ENCODE results near the gene CYP4F12. TPM values are rescaled to one million over a fixed set of nuclear protein-coding genes. Genes with fewer than 3 reads are reported as not detected.
"Not testable (repeated sequence)": the region's sequence is repeated elsewhere in the genome, so short reads cannot be mapped to it uniquely, and the experiment has no call there.

The CYP4F12 gene
- total RNA-seq, 1 donor from 2014 or later, result 23.6 TPM

- intact Hi-C loops (cut with DNase I), result no loop called here
- DNase-seq (ENCODE audit: low spot score) (no peak), ATAC-seq (no peak)
Observed at GRCh38 chr19:15644066-15644741, 28.7 kb upstream of the CYP4F12 start.

GRCh38 chr19:15644816-15645215 is 28.1 kb upstream of the CYP4F12 start:
- intact Hi-C loops (cut with DNase I), result no loop called here

GRCh38 chr19:15649526-15649925 is 23.4 kb upstream of the CYP4F12 start:
- no peak for DNase-seq (ENCODE audit: low spot score)
- intact Hi-C loops (cut with DNase I), result no loop called here
- no peak for ATAC-seq

More at GRCh38 chr19:15644816-15645215, 28.1 kb upstream of the CYP4F12 start:
- no peak for DNase-seq (ENCODE audit: low spot score)
- ATAC-seq, result no peak

DNA sequence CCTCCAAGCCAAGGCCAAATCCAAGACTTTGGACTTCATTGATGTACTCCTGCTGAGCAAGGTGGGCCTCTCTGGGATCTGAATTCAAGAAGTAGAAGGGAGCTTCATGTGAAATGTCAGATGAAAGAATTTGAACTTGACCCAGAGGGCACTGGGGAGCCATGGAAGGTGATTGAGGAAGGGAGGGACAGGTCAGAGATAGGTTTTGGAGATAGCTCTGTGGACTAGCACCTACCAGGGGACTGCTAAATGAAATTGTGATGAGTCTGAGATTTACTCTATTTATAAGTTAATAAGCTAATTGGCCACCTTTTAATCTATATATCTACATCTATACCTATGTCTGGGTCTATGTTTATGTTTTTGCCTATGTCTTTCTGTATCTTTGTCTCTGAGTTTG is 22.8 kb upstream of the CYP4F12 start:
- DNase-seq (ENCODE audit: low spot score); ATAC-seq; intact Hi-C loops (cut with DNase I): not testable (repeated sequence)

- intact Hi-C loops (cut with DNase I), result no loop called here
- ATAC-seq (no peak), DNase-seq (ENCODE audit: low spot score) (no peak)
Observed at GRCh38 chr19:15651791-15652190, 21.1 kb upstream of the CYP4F12 start.

GRCh38 chr19:15652559-15653278 is 20.2 kb upstream of the CYP4F12 start:
- no peak for ATAC-seq
- intact Hi-C loops (cut with DNase I), result no loop called here
- DNase-seq (ENCODE audit: low spot score), result no peak

DNA sequence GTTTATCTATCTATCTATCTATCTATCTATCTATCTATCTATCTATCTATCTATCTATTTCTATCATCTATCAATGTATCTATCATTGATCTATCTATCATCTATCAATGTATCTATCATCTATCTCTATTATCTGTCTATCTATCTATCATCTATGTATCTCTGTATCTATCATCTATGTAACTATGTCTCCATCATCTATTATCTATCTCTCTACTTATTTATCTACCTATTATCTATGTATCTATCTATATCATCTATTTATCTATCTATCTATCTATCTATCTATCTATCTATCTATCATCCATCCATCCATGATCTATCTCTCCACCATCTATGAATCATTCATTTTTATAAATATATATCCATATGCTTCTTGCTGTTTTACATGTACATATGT is 16.4 kb upstream of the CYP4F12 start:
- intact Hi-C loops (cut with DNase I), result no loop called here
- DNase-seq (ENCODE audit: low spot score) (no peak), ATAC-seq (no peak)

- no peak for DNase-seq (ENCODE audit: low spot score)
- ATAC-seq, result no peak
- intact Hi-C loops (cut with DNase I), result no loop called here
Observed at GRCh38 chr19:15663247-15663646, 9.6 kb upstream of the CYP4F12 start.

GRCh38 chr19:15666186-15666585 is 6.7 kb upstream of the CYP4F12 start:
- intact Hi-C loops (cut with DNase I), result no loop called here
- DNase-seq (ENCODE audit: low spot score) (no peak), ATAC-seq (no peak)

- ATAC-seq (no peak), DNase-seq (ENCODE audit: low spot score) (no peak)
- intact Hi-C loops (cut with DNase I), result no loop called here
Observed at GRCh38 chr19:15666883-15667282, 6.0 kb upstream of the CYP4F12 start.

DNA sequence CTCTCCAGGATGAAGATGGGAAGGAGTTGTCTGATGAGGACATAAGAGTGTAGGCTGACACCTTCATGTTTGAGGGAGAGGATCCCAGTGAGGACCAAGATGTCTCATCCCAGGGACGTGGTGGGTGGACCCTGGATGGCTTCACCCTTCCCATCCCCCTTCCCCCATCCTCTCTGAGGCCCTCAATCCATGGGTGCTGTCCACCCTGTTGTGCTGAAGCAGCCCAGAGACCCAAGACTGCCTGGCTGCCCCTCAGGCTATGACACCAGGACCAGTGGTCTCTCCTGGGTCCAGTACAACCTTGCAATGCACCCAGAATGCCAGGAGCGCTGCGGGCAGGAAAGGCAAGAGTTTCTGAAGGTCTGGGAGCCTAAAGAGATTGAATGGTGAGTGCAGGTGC is 3.4 kb upstream of the CYP4F12 start:
- DNase-seq (ENCODE audit: low spot score), result no peak
- intact Hi-C loops (cut with DNase I), result no loop called here
- ATAC-seq, result no peak

DNA sequence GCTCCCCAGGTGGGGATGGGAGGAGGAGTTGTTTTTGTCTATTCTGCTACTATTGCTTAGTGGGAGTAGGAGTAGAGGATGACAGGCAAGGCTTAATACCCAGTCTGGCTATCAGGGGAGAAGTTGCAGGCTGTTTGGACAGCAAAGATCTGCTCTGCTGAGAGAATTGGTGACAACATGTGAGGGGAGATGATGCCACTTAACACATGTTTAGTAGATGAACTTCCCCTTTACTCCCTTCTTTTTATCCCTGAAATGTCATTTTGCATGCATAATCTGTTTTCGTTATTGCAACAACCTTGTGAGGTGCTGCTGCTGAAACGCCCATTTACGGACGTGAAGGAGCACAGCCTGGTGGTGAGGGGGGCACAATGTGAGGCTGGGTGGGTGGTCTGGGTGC is 3.0 kb upstream of the CYP4F12 start:
- ATAC-seq (no peak), DNase-seq (ENCODE audit: low spot score) (no peak)
- intact Hi-C loops (cut with DNase I), result no loop called here

DNA sequence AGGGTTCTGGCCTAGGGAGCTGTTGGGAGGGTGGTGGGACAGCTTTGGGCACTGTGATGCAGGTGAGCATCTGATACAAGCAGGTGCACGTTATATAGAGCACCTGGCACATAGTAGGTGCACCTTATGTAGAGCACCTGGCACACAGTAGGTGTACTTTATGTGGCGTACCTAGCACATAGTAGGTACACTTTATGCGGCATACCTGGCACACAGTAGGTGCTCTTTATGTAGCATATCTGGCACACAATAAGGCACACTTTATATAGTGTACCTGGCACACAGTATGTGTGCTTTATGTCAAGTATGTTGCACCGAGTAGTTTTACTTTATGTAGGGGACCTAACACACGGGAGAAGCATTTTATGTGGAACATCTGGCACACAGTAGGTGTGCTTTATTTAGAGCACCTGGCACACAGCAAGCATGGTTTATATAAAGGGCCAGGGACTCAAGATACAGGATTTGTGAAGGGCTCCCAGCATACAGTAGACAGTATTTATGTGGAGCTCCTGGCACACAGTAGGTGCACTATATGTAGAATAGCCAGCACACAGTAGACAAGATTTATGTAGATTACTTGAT is 1.6 kb upstream of the CYP4F12 start:
- no peak for DNase-seq (ENCODE audit: low spot score)
- intact Hi-C loops (cut with DNase I), result no loop called here

GRCh38 chr19:15671891-15672579 is 852 bp upstream of the CYP4F12 start:
- DNase-seq (ENCODE audit: low spot score) (no peak), ATAC-seq (no peak)
- intact Hi-C loops (cut with DNase I), result no loop called here

More for the DNA sequence above, 1.6 kb upstream of the CYP4F12 start:
- no peak for ATAC-seq

DNA sequence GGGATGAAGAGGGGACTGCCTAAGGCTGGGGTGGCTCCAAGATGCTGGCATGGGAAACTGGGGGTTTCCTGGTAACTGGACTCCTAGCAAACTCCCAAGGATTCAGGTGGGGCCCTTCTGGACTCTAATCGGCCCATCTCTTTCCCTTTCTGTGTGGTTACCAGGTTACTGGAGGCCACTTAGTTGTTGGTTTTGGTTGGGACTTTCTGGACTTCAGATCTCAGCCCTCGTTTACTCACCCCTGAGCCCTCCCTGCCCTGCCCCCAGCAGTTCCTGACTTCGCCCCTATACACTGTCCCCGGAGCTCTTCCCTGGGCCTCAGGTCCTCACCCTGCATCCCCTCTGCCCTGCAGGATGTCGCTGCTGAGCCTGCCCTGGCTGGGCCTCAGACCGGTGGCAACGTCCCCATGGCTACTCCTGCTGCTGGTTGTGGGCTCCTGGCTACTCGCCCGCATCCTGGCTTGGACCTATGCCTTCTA is 328 bp downstream of the CYP4F12 start:
- intact Hi-C loops (cut with DNase I), result no loop called here
- no peak for DNase-seq (ENCODE audit: low spot score)
- peak; percentile 59 for ATAC-seq

GRCh38 chr19:15675560-15675959 is 2.7 kb downstream of the CYP4F12 start:
- DNase-seq (ENCODE audit: low spot score), result no peak
- no peak for ATAC-seq
- intact Hi-C loops (cut with DNase I), result no loop called here

- DNase-seq (ENCODE audit: low spot score) (no peak), ATAC-seq (no peak)
- intact Hi-C loops (cut with DNase I), result no loop called here
Observed at GRCh38 chr19:15679089-15679488, 6.2 kb downstream of the CYP4F12 start.

DNA sequence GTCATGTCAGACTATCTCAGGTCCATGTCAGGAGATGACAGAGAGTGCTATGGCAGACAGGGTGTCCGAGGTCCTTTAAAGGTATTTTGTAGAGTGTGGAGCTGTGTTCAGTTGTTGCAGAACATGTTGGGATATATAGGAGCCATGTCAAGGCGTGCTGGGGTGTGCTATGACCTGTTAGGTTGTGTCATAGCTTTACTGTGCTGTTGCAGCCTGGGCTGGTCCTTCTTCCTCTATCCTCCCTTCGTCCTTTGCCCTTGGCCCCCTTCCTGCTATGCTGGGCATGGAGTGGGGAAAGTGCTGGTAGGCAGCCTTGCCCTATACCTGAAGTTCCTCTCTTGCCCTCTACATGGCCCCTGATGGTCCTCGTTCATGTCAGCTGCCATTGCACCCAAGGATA is 7.0 kb downstream of the CYP4F12 start:
- ATAC-seq; intact Hi-C loops (cut with DNase I); DNase-seq (ENCODE audit: low spot score): not testable (repeated sequence)

- DNase-seq (ENCODE audit: low spot score) (no peak), ATAC-seq (no peak)
- intact Hi-C loops (cut with DNase I), result no loop called here
Observed at GRCh38 chr19:15680478-15681322, 7.8 kb downstream of the CYP4F12 start.
